NOMO-1 (cell line): ENCODE results near the gene YBX3.
"Not testable (repeated sequence)": the region's sequence is repeated elsewhere in the genome, so short reads cannot be mapped to it uniquely, and the experiment has no call there.

Experiments
- DNase-seq, 2 experiments: peaks; one replicate each; lab custom pipeline; 2025; ENCODE audit not compliant: unreplicated experiment in 2 of 2; lab: John Stamatoyannopoulos, UW

The YBX3 gene

GRCh38 chr12:10722905-10723746 lies at the start of gene YBX3:
Gene YBX3, minus strand, starts transcription at chr12:10723323. Its CDS starts 212 bp downstream, at chr12:10723111.
- peak; percentile 74 to 78 for DNase-seq

- DNase-seq: peak in 1 of 2 experiments; percentile 8
Measured at GRCh38 chr12:10771132-10771733, 48.1 kb upstream of the YBX3 start.

DNA sequence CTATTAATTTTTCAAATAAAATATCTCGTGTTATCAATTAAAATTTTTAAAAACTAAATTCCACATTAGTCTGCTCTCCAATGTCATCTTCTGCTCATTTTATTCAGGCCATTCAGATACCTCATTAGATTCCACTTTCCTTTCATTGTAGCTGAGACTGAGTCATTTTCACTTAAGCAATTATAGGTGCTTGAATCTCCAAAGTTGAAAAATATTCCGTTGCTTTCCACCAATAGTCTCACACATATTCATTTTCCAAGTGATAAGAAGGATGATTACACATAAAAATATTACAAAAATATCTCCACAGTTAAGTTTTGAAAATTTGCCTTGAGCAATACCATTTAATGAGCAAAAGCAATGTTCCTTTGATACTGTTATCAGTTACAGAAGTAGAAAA lies 36.5 kb upstream of the YBX3 start:
- no peak for DNase-seq

GRCh38 chr12:10756194-10756593 lies 33.1 kb upstream of the YBX3 start:
- DNase-seq: no peak

DNA sequence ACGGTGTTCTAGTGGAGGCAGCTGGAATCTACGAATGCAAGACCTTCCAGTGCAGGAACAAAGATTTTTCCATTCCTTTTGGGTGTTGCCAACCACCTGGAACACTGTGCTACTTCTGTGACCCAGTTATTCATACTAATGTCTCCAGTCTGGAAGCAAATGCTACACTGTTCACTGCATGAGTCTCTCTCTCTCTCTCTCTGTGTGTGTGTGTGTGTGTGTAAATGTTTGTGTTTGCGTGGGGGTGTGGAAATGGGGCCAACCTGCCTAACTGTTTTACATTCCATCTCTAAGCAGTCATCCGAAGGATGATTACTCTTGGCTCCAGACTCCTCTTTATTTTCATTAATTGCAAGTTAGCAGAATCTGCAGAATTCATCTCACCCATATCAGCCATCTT lies 29.9 kb upstream of the YBX3 start:
- DNase-seq: no peak

DNA sequence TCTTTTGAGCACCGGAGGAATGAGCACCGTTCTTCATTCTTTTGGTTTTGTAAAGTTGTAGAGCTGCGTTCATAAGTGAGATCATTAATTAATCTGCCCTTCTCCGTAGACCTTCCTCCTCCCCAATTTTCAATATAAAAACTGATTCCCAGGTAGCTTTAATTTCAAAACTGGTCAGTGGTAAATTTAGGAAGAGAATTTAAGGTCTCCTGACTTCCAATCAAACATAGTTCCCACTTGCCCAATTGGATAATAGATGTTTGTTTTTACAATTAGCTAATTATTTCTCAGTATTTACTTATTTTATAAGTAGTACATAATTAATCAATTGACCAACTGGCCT lies 27.2 kb upstream of the YBX3 start:
- no peak for DNase-seq

DNA sequence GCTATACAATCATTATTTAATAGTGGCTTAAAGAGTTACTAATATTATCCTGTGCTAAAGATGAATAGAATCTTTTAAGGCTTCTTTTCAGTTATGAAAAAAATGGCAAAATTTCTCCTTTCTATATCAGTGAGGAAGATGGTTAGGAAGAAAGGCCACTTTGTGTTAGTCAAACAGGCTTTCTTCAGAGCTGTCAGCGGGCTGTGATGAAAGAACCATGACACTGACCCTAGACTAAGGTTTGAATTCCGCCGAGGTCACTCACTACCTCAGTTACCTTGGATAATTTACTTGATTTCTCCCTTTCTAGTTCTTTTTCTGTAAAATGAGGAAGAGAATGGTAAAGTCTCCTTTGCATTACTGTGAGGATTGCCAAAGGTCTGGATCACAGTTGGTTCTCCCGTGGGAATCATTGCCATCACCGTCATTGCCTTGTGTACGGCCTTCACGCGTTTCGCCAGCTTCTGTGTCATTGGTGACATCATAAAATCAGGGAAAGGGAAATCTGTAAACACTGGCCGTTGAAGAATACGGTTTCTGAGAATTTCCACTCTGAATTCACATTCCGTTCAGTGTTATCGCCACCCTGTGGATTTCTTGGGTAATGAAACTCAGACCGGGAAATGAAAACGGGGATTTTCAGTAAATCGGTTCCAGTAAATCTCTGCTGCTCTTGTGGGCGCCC lies 26.7 kb upstream of the YBX3 start:
- DNase-seq: peak; percentile 43 to 90

- DNase-seq: no peak
Measured at GRCh38 chr12:10747730-10748129, 24.6 kb upstream of the YBX3 start.

GRCh38 chr12:10743420-10743819 lies 20.3 kb upstream of the YBX3 start:
- DNase-seq: not testable (repeated sequence)

GRCh38 chr12:10741845-10742244 lies 18.7 kb upstream of the YBX3 start:
- peak in 1 of 2 experiments; percentile 40 for DNase-seq

GRCh38 chr12:10740182-10740581 lies 17.1 kb upstream of the YBX3 start:
- DNase-seq: no peak

DNA sequence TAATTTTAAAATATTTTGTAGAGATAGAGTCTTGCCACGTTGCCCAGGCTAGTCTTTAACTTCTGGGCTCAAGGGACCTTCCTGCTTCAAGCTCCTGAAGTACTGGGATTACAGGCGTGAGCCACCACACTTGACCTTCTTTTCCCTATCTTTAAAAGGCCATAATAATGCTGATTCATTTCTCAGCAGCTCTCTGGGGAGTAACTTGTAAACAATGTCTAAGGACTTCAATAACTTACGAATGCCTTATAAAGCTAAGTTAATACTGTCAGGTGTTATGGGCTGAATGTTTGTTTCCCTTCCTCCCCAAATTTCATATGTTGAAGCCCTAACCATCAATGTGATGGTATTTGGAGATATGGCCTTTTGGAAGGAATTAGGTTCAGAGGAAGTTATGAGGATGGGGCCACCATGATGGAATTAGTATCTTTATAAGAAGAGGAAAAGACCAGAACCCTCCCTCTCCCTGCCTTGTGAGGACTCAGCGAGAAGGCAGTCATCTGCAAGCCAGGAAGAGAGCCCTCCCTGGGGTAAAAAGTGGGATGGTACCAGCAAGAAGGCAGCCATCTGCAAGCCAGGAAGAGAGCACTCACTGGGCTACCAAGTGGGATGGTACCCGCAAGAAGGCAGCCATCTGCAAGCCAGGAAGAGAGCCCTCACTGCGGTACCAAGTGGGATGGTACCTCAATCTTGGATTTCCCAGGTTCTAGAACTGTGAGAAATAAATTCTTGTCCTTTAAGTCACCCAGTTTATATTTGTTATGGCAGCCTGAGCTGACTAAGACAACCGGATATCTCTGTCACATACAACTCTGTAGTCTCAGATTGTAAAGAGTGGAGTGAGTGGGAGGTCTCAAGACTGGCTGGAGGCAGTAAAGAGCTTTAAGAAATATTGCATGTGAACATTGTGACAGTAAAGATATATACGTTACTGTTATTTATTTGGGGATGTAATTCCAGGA lies 16.3 kb upstream of the YBX3 start:
- DNase-seq: no peak

DNA sequence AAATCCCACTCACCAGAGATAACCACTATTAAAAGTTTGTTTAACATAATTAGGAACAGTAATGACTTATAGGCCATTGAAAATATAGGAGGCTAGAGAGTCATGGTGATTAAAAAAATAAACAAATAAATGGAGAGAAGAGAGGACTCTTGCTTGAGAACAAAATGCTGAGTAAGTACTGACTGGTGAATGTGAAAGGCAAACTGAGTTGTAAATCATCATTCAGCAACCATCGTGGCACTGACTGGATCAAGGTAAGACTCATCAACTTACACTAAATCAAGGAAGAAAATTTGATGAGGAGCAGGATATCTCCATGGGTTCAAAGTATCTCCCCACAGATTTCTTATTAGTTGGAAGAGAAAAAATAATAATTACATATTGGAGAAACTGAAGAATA lies 14.1 kb upstream of the YBX3 start:
- no peak for DNase-seq

DNA sequence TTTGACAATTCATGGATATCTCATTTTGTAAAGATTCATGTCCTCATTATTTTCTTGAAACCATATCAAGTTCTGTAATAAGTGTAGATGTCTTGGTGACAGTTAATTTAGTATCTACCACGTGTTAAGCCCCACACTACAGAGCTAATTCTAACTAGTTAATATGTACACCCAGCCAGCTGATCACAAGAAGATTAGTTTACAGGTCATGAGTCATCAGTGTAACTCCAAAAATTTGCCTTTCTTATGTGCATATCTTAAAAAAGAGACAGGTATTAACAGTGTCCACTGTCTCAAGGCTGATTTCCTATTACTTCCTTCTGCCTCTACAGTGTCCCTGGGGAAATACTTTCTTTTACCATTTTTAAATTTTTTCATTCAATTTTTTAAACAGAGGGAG lies 13.3 kb upstream of the YBX3 start:
- no peak for DNase-seq

GRCh38 chr12:10735428-10735827 lies 12.3 kb upstream of the YBX3 start:
- DNase-seq: no peak

- no peak for DNase-seq
Measured at GRCh38 chr12:10732549-10732948, 9.4 kb upstream of the YBX3 start.

- DNase-seq: no peak
Measured at GRCh38 chr12:10732066-10732465, 8.9 kb upstream of the YBX3 start.

- no peak for DNase-seq
Measured at GRCh38 chr12:10730559-10730958, 7.4 kb upstream of the YBX3 start.

GRCh38 chr12:10728091-10728490 lies 5.0 kb upstream of the YBX3 start:
- no peak for DNase-seq

DNA sequence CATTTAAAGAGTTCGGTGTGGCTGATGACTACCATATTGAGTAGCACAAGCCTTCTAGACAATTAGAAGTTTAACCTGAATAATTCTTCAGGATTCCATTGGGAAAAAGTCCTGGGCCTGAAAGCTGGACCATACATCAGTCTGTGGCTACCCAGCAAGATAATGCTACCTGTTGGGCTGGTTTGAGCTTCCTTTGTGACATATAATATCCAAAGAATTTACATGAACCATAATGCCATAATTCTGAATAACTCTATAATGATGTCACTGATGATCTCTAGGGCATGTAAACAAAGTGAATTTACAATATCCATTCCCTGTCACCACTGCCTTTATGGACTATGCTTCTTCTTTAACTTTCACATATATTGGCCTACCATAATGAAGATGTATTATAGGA lies 3.8 kb upstream of the YBX3 start:
- DNase-seq: no peak

DNA sequence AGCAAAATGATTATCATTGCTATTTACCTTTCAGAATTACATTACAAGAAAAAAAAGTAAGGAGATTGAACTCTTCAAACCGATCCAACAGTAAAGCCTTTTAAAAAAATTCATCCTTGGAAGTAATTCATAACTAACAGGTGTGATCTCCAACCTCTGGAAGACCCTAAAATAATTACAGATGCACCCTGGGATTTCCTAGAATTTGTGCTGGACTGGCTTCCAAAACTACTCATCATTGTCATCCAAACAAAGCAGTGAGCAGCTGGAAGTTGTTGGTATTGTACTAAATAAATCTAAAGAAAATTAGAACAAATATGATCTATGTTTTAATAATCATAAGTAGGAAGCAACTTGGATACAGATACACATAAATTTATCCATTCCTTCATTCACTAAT lies 1.9 kb upstream of the YBX3 start:
- no peak for DNase-seq
